GM12873 (cell line): ENCODE results near the gene SRGAP1.

Experiments used
- CTCF ChIP-seq: IDR thresholded peaks from 2 replicates; pipeline ENCODE4 v1.5.1; 2012; ENCODE audit warnings: low read depth, mild to moderate bottlenecking, moderate library complexity, low read length, control low read depth; ENCODE audit not compliant: insufficient read depth; ENCODE audit errors: missing control alignments

The SRGAP1 gene

GRCh38 chr12:64137117-64137516 is 292.6 kb downstream of the SRGAP1 start:
- no peak for TF ChIP-seq CTCF

GRCh38 chr12:64139021-64139420 is 294.5 kb downstream of the SRGAP1 start:
- no peak for TF ChIP-seq CTCF

GRCh38 chr12:64142382-64142781 is 297.9 kb downstream of the SRGAP1 start:
- no peak for TF ChIP-seq CTCF

- TF ChIP-seq CTCF: no peak
These were observed 298.3 kb downstream of the SRGAP1 start for GRCh38 chr12:64142784-64143183.

GRCh38 chr12:64145226-64145625 is 300.7 kb downstream of the SRGAP1 start:
- no peak for TF ChIP-seq CTCF

GRCh38 chr12:64147011-64147631 is 302.6 kb downstream of the SRGAP1 start:
- TF ChIP-seq CTCF: no peak

- no peak for TF ChIP-seq CTCF
These were observed 303.4 kb downstream of the SRGAP1 start for GRCh38 chr12:64147875-64148274.
